HG03039 (cell line): ENCODE results near the gene ATG2B.

Experiments used
- ATAC-seq: cut with Tn5 transposase; IDR thresholded peaks from one replicate; pipeline ENCODE4 v1.9.1; 2021; ENCODE audit warnings: mild to moderate bottlenecking, moderate library complexity; ENCODE audit not compliant: unreplicated experiment

ATG2B gene, protein sequence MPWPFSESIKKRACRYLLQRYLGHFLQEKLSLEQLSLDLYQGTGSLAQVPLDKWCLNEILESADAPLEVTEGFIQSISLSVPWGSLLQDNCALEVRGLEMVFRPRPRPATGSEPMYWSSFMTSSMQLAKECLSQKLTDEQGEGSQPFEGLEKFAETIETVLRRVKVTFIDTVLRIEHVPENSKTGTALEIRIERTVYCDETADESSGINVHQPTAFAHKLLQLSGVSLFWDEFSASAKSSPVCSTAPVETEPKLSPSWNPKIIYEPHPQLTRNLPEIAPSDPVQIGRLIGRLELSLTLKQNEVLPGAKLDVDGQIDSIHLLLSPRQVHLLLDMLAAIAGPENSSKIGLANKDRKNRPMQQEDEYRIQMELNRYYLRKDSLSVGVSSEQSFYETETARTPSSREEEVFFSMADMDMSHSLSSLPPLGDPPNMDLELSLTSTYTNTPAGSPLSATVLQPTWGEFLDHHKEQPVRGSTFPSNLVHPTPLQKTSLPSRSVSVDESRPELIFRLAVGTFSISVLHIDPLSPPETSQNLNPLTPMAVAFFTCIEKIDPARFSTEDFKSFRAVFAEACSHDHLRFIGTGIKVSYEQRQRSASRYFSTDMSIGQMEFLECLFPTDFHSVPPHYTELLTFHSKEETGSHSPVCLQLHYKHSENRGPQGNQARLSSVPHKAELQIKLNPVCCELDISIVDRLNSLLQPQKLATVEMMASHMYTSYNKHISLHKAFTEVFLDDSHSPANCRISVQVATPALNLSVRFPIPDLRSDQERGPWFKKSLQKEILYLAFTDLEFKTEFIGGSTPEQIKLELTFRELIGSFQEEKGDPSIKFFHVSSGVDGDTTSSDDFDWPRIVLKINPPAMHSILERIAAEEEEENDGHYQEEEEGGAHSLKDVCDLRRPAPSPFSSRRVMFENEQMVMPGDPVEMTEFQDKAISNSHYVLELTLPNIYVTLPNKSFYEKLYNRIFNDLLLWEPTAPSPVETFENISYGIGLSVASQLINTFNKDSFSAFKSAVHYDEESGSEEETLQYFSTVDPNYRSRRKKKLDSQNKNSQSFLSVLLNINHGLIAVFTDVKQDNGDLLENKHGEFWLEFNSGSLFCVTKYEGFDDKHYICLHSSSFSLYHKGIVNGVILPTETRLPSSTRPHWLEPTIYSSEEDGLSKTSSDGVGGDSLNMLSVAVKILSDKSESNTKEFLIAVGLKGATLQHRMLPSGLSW (N-terminal part only)

DNA sequence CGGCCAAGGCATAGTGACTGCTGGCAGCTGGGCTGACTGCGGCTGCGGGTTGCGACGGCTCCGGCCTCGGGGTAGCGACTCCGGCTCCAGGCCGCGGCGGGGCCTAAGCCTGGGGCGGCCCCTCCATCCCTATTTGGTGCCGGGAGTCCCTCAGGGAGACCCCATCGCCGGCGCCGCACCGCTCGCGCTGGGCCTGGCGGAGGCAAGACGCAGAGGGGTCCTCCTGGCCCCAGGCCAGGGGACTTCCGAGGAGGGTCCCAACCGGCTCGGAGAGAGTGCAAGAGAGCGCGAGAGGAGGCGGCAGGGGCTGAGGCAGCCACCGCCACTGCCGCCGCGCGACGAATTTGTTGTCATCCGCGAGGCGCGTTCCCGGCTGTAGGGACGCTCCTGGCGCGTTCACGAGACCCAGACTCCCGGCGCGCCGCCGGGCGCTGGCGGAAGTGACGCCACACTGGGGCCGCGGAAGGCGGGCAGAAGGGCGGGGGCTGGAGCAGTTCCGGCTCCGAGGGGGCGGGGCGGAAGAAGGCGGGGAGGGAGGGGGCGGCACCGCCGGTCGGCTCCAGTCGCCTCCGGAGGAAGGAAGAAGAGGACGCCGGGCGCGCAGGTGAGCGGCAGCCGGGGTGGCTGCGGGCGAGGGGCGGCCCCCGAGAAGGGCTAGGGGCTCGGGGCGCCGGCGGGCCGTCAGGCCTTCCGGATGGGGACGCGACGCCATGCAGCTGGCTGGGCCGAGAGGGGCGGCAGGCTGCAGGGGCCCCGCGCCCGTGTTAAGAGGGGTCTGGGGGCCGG lies at the start of gene ATG2B, which contains the start of gene GSKIP:
ATG2B (minus strand) TSS at position 377 of the 786 bp plus-strand sequence; CDS start at position 12, 365 bp downstream.
GSKIP (plus strand) TSS at position 562 of the 786 bp plus-strand sequence. CDS start 18,722 bp downstream, outside the sequence.
- peak; percentile 64 for ATAC-seq

DNA sequence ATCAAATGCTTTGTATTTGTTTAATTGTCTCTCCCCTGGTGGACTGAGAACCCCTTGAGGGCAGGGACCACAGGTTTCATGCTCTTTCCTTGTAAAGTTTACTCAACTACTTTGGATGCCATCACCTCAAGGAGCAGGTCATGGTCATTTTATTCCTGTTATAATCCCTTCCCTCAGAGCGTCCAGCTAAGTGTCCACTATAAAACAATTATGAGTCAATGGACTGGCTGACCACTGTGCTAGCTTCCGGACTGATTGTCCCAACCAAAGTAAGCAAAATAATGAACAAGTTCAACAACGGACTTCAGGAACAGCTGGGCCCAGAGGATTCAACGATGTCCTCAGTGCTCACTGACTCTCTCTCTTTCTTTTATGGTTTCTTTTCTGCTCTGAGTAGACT lies 47.0 kb upstream of the ATG2B start:
- no peak for ATAC-seq

DNA sequence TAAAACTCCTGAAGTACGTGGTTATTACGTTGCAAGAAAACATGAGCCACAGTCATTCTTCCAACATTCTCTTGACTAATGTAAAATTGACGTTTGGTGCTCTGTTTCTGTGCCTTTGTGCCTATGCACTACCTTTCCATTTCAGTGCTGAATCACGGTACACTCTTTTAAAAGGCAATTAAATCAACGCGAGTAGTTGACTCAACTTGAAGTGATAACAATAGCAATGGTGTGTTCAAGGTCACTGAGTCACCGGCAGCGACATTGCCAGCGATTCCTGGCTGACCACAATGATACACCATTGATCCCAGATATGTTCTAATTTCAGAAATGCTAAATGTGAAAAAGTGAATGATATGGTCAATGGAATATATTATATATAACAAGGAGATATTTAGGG lies 46.6 kb upstream of the ATG2B start:
- no peak for ATAC-seq

DNA sequence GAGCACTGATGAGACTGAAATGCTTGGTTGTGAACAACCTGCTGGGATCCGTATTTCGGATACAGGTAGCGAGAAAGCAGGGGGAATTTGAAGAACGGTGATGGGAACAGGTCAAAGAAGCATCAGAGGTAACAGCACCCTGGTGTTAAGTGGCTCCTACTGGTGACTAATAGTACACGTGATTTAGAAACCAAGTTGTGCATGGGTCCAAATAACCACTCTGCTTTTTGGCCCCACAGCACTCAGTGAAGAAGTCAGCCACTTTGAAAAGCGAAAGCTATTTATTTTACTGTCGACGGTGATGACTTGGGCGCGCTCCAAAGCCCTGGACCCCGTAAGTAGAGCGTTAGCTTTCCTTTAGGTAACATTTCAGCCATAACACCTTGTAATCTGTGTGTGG lies 45.5 kb upstream of the ATG2B start:
- ATAC-seq, result no peak

DNA sequence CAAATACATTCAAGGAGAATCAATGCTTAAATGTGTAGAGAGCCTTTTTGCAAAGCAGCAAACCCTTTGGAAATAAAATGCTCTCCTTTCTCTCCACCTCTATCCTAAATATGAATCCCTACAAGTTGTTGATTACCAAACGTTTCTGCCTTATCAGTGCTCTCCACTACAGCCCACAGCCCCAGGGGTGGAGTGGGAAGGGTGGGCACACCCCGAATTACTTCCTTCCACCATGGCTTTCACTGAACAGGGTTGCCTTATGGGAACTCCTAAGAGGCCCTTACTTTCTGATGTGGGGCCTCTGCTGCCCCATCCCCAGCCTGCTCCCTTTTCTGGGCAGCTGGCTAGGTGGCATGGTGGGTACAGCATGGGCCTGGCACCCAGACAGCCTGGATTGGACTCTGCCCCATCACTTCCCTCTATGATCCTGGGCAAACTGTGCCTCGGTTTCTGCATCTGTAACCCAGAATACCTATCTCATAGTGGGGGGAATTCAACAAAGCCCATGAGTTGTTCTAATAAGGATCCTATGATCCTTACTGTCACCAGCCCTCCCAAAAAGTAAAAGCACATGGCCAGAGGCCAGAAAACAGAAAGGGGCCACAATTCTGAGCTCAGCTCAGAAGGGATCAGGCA lies 44.9 kb upstream of the ATG2B start:
- no peak for ATAC-seq

DNA sequence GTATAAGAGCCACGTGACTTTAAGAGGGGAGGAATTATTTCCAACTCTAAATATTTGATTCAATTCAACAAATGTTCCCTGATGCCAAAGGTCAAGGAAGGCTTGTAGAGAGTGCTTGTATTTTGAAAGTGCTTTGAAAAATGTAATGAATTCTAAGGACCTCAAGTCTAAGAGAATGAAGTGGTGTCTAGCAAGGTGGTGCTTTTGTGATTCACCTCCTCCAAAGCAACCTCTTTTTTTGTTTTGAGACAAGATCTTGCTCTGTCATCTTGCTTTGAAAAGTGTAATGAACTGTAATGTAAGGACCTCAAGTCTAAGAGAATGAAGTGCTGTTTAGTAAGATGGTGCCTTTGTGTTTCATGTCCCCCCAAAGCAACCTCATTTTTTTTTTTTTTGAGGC lies 42.5 kb upstream of the ATG2B start:
- ATAC-seq, result no peak

DNA sequence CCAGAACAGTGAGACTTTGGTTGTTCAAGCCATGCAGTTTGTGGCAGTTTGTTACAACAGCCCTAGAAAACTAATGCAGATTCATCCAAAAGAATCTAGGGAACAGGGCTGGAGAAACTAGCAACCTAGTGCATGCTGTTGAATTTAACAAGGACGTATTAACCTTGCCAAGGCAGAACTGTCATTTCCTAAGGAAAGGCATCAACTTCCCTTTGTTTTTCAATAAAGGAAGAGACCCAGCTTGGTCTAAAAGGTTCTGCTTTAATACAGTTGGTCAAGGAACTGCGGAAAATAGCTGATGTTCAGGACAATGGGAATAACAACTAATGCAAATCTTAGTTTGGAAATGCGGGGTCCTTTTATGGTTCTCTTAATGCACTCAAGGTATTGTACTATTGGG lies 40.3 kb upstream of the ATG2B start:
- ATAC-seq, result no peak

DNA sequence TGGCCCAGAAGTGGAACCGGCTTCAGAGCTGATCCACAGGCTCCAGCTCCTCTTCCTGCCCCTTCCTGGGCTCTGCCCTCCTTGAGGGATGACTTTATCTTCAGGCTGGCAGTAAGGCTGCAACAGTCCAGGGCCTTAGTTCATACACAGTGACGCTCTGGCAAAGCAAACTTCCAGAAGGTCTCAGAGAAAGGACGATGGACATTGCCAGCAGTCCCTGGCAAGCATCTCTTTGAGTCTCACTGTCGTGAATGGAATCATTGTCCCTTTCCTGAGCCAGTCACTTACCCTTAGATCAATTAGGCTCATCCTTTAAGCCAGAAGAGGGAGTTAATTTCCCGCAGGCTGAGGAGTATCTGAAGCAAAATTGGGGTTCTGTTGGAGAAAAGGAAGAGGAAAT lies 37.4 kb upstream of the ATG2B start:
- ATAC-seq, result no peak

DNA sequence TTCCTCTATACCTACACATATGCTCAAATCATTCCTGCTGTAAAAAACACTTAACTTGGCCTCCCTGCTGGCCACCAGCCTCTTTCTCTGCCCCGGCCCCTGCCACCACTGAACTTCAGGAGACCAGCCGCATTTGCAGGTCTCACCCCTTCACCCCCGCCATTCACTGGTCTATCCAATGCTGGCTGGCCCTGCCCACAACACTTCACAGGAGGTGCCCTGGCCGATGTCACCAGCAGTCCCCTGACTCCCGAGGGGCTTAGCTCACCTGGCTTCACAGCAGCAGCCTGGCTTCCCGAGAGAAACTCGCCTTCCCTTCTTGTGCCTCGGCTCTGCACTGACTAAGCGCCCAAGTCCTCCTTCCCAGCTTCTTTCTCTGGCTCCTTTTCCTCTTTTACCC lies 36.3 kb upstream of the ATG2B start:
- ATAC-seq, result no peak

DNA sequence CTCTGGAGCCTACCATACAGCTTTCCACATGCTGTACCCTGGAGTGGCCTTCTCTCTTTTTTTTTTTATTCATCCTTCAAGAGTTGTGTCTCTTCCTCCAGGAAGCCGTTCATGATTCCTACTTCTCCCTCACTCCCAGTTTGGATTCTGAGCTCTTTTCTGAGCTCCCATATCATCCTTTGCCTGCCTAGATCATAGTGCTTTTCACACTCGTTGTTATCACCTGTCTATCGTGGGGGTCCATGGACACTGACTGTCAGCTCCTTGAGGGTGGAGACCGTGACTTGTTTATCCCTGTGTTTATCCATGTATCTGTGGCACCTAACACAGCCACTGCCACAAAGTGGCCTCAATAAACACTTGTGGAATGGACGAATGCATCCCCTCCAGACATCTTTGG lies 35.8 kb upstream of the ATG2B start:
- no peak for ATAC-seq

DNA sequence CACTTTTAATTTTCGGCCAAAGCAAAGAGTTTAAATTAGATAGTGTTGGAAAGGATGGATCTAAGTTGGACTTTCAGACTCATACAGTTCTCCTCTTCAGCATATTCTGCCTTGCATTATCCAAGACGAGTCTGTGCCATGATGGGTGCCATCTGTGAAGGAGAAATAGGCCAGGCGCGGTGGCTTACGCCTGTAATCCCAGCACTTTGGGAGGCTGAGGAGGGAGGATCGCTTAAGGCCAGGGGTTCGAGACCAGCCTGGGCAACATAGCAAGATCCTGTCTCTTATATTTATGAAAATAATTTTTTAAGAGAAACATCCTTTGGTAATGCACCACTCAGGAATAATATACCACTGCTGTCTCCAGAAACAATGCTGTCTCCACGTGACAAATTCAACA lies 35.3 kb upstream of the ATG2B start:
- no peak for ATAC-seq

DNA sequence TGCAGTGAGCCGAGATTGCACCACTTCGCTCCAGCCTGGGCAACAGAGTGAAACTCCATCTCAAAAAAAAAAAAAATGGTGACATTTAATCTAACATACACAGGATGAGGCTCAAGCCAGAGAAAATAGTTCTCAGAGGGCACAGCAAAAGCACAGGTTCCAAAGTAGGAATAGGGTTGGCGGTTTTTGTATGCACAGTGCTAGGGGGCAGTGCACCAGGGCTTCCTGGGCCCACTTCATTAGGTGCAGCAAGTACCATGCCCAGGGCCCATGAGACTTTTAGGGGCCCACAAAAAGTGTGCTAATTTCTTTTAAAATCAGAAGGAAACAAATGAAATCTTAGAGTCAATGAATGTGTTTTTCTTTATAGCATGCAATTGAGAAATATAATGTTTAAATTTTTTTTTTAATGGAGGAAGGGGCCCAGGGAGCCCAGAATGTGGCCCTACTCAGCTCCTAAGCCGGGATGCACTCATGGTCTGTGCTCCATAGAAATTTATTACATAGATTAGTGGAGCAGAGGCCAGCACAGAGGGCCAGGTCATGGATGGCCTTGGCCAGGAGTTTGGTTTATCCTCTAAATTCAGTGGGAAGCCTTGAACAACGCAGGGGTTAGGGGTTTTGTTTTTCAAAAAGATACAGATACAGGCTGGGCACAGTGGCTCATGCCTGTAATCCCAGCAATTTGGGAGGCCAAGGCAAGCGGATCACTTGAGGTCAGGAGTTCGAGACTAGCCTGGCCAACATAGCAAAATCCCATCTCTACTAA lies 31.1 kb upstream of the ATG2B start:
- no peak for ATAC-seq

DNA sequence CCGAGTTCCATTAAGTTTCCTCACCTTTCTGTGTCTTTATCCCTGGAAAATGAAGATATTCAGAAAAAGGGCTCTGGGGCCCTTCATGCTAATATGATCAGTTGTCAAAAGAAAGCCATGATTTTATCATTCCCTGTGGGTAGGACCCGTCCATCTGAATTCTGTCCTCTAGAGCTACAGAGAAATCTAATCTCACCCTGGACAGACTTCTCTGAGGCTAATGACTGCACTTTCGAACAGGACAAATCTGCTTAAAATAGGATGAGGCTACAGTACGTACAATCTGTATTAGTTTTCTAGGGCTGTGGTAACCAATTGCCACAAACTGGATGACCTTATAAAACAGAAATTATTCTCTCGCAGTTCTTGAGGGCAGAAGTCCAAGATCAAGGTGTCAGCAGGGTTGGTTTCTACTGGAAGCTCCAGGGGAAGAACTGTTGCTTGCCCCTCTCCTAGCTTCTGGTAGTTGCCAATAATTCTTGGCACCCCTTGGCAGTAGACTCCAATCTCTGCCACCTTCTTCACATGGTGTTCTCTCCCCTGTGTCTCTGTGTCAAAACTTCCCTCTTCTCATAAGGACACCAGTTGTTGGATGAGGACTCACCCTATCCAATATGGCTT lies 30.0 kb upstream of the ATG2B start:
- no peak for ATAC-seq

DNA sequence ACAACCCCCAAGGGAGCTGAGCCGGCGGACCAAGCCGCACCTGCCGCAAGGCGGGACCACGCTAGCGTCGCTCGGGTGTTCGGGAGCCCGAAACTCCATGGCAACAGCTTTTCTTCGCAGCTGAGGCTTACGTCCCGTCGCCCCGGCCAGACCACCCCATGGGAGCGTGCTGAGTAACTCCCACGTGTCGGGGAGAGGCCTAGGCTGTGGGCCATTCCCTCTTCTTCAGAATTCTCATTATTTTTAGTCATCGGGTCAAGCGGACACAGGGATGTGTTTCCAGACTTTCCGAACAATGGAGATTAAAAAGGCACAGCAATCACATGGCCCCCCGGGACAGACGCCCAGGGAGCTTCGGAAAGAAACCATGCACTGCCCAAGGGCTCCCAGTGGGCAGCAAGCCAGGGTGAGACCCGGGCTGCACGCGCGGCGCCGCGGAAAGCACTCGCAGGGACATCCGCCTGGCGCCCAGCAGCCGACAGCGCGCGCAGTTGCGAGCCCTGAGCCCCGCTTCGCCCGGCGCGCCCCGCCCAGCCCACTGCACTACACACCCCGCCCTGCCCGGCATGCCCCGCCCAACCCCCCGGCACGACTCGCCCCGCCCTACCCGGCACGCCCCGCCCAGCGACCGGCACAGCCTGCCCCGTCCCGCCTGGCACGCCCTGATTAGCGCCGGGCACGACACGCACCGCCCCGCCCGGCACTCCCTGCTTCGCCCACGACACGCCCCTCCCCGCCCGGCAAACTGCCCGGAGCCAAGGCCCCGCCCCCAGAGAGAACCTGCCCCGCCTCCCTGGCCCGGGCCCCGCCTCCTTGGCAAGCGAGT lies 28.4 kb upstream of the ATG2B start:
- ATAC-seq, result peak; percentile 87

DNA sequence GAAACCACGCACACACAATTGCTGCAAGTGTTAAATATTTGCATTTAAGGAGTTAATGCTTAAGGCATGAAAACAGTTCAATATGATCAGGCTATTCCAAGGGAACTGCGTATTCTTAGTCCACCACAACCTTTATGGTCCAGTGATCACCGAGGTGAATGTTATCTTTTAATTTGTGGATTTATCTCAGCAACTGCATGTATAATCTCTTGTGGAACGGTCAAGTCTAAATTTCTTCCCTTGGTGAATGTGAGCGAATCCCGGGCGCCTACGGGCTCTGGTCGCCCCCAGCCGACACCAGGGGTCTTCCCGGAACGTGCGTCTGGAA lies 27.8 kb upstream of the ATG2B start:
- ATAC-seq, result no peak

DNA sequence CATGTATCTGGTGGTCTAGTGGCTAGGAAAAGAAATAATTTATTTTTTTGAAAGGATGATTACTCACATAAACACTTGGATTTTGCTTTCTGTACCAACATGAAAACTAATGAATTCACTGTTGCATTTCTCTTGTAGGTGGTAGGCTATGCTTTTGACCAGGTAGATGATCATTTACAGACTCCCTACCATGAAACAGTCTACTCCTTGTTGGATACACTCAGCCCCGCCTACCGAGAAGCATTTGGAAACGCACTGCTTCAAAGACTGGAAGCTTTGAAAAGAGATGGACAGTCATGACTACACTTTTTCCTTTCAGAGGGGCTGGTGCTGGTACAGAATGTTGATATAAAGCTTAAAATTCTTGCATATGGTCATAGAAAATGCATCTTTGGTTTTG lies 22.2 kb upstream of the ATG2B start:
- ATAC-seq, result no peak

DNA sequence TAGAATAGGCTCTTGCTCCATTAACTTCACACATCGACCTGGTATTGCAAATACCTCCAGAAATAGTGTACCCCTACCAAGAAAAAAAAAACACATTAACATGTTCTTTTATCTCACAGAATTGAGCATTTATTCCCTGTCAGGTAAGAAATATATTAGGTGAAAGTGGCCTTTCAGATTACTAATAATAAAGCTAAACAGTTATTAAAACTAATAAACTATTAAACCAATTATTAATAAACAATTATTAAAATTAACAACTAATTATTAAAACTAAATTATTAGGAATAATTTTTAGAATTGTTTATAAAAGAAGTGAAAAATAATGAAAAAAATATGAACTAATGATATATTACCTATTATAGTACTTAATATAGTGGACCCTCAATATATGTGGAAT lies 21.6 kb upstream of the ATG2B start:
- no peak for ATAC-seq

DNA sequence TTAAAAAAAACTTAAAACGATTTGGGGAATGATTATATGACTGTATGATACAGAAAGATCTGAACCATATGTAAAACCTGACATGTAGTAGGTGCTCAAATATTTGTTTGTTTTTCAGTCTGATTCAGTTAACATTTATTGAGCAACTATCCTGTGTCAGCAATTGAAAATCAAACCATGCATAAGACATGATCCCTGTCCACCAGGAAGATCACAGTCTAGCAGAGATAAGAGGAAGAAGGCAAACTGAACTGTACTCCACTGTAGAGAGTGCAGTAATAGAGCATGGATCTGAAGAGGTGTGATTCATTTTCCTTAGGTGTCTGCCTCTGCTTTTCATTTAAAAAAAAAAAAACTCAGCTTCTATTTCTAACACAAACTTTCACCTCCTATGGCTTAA lies 20.9 kb upstream of the ATG2B start:
- no peak for ATAC-seq
